Hematopoietic multipotent progenitor cell treated with erythropoietin and hydrocortisone succinate and interleukin-3 and kit ligand, for 17 days (in vitro differentiated cells): ENCODE measurements around the gene ZNF441.
A peak's percentile ranks its signal among the peaks of the same experiment; 100 is the strongest.
"Not testable (repeated sequence)": the region's sequence is repeated elsewhere in the genome, so short reads cannot be mapped to it uniquely, and the experiment has no call there.

Source experiments
- DNase-seq: peaks from one replicate; pipeline ENCODE4 v3.0.0-alpha.2; 2015; ENCODE audit warnings: low spot score

ZNF441 gene

GRCh38 chr19:11780431-11781020, 13.7 kb downstream of the ZNF441 start:
- no peak for DNase-seq

GRCh38 chr19:11781295-11782057, 14.7 kb downstream of the ZNF441 start:
- no peak for DNase-seq

GRCh38 chr19:11783767-11784166, 17.0 kb downstream of the ZNF441 start:
- DNase-seq = no peak

- no peak for DNase-seq
These were observed 17.6 kb downstream of the ZNF441 start for GRCh38 chr19:11784356-11784755.

- DNase-seq = no peak
These were observed 20.7 kb downstream of the ZNF441 start for GRCh38 chr19:11787536-11787935.

- DNase-seq = no peak
These were observed 26.1 kb downstream of the ZNF441 start for GRCh38 chr19:11792942-11793341.

GRCh38 chr19:11797491-11797890, 30.7 kb downstream of the ZNF441 start:
- peak; percentile 79 for DNase-seq

- peak; percentile 53 for DNase-seq
These were observed 31.9 kb downstream of the ZNF441 start, which contains the start of gene ZNF491 for GRCh38 chr19:11798391-11799330. ZNF491 (plus strand) TSS chr19:11798523; CDS start chr19:11805954, 7,431 bp downstream.

- DNase-seq = no peak
These were observed 39.7 kb downstream of the ZNF441 start for GRCh38 chr19:11806354-11807098.

- no peak for DNase-seq
These were observed 40.2 kb downstream of the ZNF441 start for GRCh38 chr19:11807099-11807380.

GRCh38 chr19:11813703-11814028, 46.9 kb downstream of the ZNF441 start:
- DNase-seq = no peak

GRCh38 chr19:11814029-11814699, 47.4 kb downstream of the ZNF441 start, which contains the start of gene ZNF440:
ZNF440 (plus strand) TSS chr19:11814273; CDS start chr19:11814448, 175 bp downstream.
- peak; percentile 78 for DNase-seq

- no peak for DNase-seq
These were observed 47.9 kb downstream of the ZNF441 start for GRCh38 chr19:11814700-11815035.

GRCh38 chr19:11821474-11822109, 54.8 kb downstream of the ZNF441 start:
- DNase-seq = no peak

- DNase-seq = not testable (repeated sequence)
These were observed 62.4 kb downstream of the ZNF441 start for GRCh38 chr19:11828957-11829876.

GRCh38 chr19:11832253-11832912, 65.6 kb downstream of the ZNF441 start:
- no peak for DNase-seq

- no peak for DNase-seq
These were observed 66.7 kb downstream of the ZNF441 start for GRCh38 chr19:11833541-11833940.
